AG09309 (cell line): ENCODE measurements around the gene ZBTB46.

Source experiments
- DNase-seq: peaks from one replicate; pipeline ENCODE4 v3.0.0-alpha.2; 2010; ENCODE audit warnings: low read depth
- H3K4me3 ChIP-seq: 2 replicates; pipeline ENCODE4 v1.5.1; 2011; ENCODE audit warnings: mild to moderate bottlenecking, low read depth, low read length, moderate library complexity; ENCODE audit not compliant: control insufficient read depth
- TF ChIP-seq, protein P1 (sequence below): IDR thresholded peaks from 2 replicates; pipeline ENCODE4 v1.5.1; 2011; ENCODE audit warnings: mild to moderate bottlenecking, low read depth, low read length, inconsistent platforms; ENCODE audit not compliant: insufficient read depth, control insufficient read depth; ENCODE audit errors: missing control alignments

The ZBTB46 gene

DNA sequence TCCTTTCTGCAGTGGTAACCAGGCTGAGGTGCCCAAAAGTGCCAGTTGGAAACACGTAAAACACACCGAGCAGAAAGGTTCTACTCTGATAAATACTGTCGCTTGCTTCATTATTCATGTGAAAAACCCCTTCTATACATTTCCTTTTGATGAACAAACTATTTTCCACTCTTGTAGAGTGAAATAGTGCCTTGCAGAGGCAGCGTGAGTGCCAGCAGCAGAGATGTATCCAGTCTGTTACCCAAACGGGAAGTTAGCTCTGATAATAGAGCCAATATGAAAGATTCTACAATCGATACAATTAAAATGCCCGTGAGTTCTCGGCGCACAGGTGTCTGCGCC lies 1.5 kb downstream of the ZBTB46 start:
- DNase-seq, result no peak
- no peak overlapping the region; the same call in 1 of the 2 replicates for H3K4me3 ChIP-seq

DNA sequence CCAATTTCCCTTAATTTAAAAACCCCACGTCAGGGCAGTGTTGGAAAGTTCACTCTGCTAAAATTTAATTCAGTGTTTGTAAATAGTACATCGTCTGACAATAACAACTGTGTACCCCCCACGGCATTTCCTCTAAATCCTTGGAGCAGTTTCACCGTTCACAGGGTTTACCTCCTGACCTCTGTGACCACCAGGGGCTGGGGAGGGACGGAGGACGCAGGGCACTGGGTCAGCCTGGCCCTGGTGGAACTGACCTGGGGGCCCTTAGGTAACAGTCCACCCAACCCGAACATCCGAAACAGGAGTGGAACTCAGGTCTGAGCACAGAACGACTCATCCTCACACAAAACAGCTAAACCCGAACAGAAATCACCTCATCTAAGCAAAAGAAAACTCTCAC lies 2.1 kb downstream of the ZBTB46 start:
- H3K4me3 ChIP-seq, result no peak overlapping the region
- TF ChIP-seq, protein P1, sequence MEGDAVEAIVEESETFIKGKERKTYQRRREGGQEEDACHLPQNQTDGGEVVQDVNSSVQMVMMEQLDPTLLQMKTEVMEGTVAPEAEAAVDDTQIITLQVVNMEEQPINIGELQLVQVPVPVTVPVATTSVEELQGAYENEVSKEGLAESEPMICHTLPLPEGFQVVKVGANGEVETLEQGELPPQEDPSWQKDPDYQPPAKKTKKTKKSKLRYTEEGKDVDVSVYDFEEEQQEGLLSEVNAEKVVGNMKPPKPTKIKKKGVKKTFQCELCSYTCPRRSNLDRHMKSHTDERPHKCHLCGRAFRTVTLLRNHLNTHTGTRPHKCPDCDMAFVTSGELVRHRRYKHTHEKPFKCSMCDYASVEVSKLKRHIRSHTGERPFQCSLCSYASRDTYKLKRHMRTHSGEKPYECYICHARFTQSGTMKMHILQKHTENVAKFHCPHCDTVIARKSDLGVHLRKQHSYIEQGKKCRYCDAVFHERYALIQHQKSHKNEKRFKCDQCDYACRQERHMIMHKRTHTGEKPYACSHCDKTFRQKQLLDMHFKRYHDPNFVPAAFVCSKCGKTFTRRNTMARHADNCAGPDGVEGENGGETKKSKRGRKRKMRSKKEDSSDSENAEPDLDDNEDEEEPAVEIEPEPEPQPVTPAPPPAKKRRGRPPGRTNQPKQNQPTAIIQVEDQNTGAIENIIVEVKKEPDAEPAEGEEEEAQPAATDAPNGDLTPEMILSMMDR, result no peak
- DNase-seq, result no peak

More for the DNA sequence above, 1.5 kb downstream of the ZBTB46 start:
- TF ChIP-seq, protein P1, result no peak

DNA sequence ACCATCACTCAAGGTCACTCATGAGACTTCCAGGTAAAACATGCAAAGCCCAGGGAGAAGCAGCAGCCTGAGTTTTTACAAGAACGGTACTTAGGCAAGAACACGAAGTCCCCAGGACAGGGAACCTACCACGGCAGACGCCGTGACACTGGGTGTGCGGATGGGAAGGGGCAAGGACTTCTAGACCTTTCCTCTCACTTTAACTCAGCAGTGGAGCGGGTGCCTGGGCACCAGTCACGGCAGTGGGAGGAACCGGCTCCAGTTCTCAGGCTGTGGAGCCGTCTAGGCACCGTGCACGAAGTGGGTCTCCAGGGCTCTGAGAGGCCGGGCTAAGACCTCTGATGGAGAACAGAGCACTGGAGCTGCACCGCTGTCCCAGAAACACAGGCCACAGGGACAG lies 2.5 kb downstream of the ZBTB46 start:
- TF ChIP-seq, protein P1, result no peak
- H3K4me3 ChIP-seq, result no peak overlapping the region
- DNase-seq, result no peak

DNA sequence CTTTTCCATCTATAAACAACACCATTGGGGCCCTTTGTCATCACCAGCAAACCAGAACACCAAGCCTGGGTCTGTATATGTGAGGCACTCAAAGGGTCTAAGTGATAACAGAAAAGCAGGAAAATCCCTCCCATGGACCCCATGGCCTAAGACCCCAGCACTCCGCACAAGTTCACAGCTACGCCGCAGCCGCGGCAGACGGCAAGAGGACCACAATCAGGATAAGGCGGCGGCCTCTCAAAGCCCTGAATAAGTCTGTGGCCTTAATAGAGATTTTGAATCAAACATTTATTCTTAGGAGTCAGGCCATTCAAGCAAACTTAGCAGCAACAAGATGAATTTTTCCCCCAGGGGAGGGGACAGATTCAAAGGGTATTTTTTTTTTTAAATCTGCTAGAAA lies 2.9 kb downstream of the ZBTB46 start:
- DNase-seq, result no peak
- TF ChIP-seq, protein P1, result no peak
- no peak overlapping the region for H3K4me3 ChIP-seq

DNA sequence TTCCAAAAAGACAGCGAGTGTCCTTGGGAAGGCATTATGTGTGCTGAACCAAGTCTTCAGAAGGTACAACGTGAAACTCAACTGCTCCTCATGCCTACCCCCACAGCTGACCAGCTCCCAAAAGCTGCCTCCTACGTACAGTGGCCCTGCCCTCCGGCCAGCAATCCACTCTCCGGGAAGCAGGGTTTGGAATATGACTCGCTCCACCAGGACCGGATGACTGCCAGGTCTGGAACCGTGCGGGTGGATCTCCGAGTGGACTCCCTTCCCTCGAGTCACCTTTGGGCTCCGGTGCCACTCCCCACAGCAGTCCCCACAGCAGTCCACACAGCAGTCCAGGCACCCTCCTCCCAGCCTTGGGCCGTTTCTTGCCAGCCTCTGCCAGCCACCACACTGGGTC lies 4.3 kb downstream of the ZBTB46 start:
- DNase-seq, result no peak
- TF ChIP-seq, protein P1, result no peak
- no peak overlapping the region for H3K4me3 ChIP-seq

DNA sequence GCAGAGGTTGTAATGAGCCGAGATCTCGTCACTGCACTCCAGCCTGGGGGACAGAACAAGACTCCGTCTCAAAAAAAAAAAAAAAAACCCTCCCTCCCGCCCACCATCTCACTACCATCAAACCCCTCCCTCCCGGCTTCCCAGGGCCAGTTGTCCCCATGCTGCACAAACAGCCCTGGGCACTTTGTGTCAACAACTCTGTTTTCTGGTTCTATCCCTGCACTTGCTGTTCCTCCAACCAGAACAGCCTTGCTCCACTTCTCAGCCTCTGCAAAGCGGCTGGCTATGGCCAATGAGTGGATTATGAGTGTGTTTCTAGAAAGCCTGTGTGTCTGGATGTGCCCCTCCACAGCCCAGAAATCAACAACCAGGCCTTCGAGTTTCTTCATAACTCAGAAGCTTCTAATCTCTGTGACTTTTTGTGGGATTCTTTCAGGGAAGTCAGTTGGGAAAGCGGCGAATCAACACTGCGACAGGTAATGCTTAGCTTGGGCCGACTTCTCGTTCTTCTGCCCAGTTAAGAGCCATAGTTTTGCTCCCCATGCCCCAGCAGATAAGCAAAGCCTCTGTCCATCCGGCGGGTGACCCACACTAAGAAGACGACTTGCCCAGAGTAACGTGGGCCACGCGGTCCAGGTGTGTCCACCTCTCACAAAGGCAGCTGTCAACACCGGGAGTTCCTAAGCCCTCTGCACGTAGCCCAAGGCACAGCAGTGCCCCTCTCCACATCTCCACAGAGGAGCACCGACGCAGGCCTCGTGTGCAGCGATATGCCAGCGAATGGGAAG lies 5.5 kb downstream of the ZBTB46 start:
- TF ChIP-seq, protein P1, result no peak
- no peak overlapping the region for H3K4me3 ChIP-seq
- DNase-seq, result no peak

DNA sequence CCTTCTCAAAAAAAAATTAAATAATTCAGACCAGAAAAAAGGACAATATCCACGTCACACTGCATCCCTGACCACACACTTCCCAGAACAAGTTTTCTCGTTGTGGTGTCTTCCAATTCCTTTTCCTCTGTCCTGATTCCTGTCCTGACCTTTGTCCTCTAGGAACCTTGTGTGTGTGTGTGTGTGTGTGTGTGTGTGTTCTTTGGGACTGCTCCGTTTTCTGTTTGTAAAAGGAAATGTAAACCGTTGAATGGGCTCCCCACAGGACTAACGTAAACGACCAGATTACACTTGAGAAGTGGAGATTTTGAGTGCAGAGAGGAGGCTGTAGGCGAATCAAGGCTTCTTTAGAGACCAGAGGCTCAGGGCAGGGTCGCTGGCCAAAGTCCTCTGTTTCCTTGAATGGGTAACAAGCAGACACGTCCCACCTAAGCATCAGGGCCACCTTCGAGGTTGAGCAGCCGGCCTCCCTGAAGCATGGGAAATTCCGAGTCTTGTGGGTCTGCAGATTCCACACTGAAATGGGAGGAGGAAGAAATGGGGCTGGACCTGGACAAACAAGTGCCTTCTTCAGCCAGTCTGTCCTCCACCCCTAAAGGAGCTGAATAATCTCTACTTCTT lies 7.3 kb downstream of the ZBTB46 start:
- no peak for DNase-seq
- no peak overlapping the region for H3K4me3 ChIP-seq
- TF ChIP-seq, protein P1, result no peak
